Lower lobe of right lung (tissue), 2 donors: Measurements from ENCODE around the gene EPDR1. TPM values are rescaled to one million over a fixed set of nuclear protein-coding genes. Genes with fewer than 3 reads are reported as not detected.
A peak's percentile ranks its signal among the peaks of the same experiment; 100 is the strongest.

Source experiments
- ATAC-seq, 2 donors: fragments of 200-7000 bp; cut with Tn5 transposase; one replicate each; pipeline ENCODE4 v1.9.1; 2020 to 2022; ENCODE audit warnings: mild to moderate bottlenecking in 2 of 2, moderate library complexity in 2 of 2
- DNase-seq: peaks from one replicate; pipeline ENCODE4 v3.0.0-alpha.2; 2020
- H3K27ac ChIP-seq: fragments of 200-600 bp; one replicate; pipeline ENCODE4 v1.8.0; 2022
- H3K27me3 ChIP-seq: fragments of 200-600 bp; one replicate; pipeline ENCODE4 v1.8.0; 2022; ENCODE audit warnings: low read depth
- H3K36me3 ChIP-seq: fragments of 200-600 bp; one replicate; pipeline ENCODE4 v1.8.0; 2022; ENCODE audit warnings: mild to moderate bottlenecking
- H3K4me1 ChIP-seq: fragments of 200-600 bp; one replicate; pipeline ENCODE4 v1.8.0; 2022
- H3K4me3 ChIP-seq: fragments of 200-600 bp; one replicate; pipeline ENCODE4 v1.8.0; 2022; ENCODE audit warnings: mild to moderate bottlenecking
- H3K9me3 ChIP-seq: fragments of 200-600 bp; one replicate; pipeline ENCODE4 v1.8.0; 2022
- CTCF ChIP-seq: fragments of 200-600 bp; IDR thresholded peaks from one replicate; pipeline ENCODE4 v1.8.0; 2022; ENCODE audit warnings: antibody characterized with exemption, mild to moderate bottlenecking
- intact Hi-C: fragments of 100-400 bp; cut with DNase I; formaldehyde crosslinking; loops from one replicate; pipeline ENCODE4 v1.11.0; 2022
- total RNA-seq: library from RNA; stranded (reverse); fragmentation: NEBNext Ultra II Directional; extraction: Animal tissue kit (Norgen Biotek cat#: 25700); gene quantifications from one replicate; pipeline ENCODE4 v1.2.1, GENCODE V29; 2021
- donor health status: DM: no; HTN: yes; CAD: no; lungs with severe emphysema.

The EPDR1 gene
- total RNA-seq, 1 donor from 2014 or later, result 66.0 TPM

- DNase-seq (peak; percentile 48), ATAC-seq (peak; percentile 43 to 51)
- Histone ChIP-seq H3K4me1 (peaks cover 27% of the 10 kb centered on the region), H3K27ac (peak overlapping the region; percentile 71), H3K9me3 (no peaks in the 10 kb centered on the region), H3K36me3 (no peaks in the 10 kb centered on the region), H3K4me3 (peak overlapping the region; percentile 60), H3K27me3 (peaks cover 11% of the 10 kb centered on the region)
- no peak for TF ChIP-seq CTCF
- intact Hi-C loops, result no loop called here
Measured at GRCh38 chr7:37916017-37916672, 4.3 kb upstream of the EPDR1 start.

- peak; percentile 61 for TF ChIP-seq CTCF
- peaks cover 11% of the 10 kb centered on the region for H3K27me3 ChIP-seq
- H3K4me1 ChIP-seq, result peaks cover 31% of the 10 kb centered on the region
- H3K9me3 ChIP-seq, result no peaks in the 10 kb centered on the region
- peak within 1 kb of the TSS; percentile 71 for H3K27ac ChIP-seq
- peak within 1 kb of the TSS; percentile 60 for H3K4me3 ChIP-seq
- ATAC-seq, result peak; percentile 67 to 72
- no peaks in the 10 kb centered on the region for H3K36me3 ChIP-seq
- intact Hi-C loops, result no loop called here
- DNase-seq, result peak; percentile 67
Measured at GRCh38 chr7:37916673-37917660, 3.5 kb upstream of the EPDR1 start, which contains the start of gene SFRP4. Gene SFRP4, minus strand, starts transcription at chr7:37916817. Its CDS starts 280 bp downstream, at chr7:37916537.

- TF ChIP-seq CTCF, result no peak
- Histone ChIP-seq H3K9me3 (no peaks in the 10 kb centered on the region), H3K27me3 (peaks cover 11% of the 10 kb centered on the region), H3K4me3 (no peak overlapping the region), H3K27ac (no peak overlapping the region), H3K36me3 (no peaks in the 10 kb centered on the region), H3K4me1 (peaks cover 32% of the 10 kb centered on the region)
- intact Hi-C loops, result no loop called here
- ATAC-seq (no peak), DNase-seq (no peak)
Measured at GRCh38 chr7:37918526-37918925, 1.9 kb upstream of the EPDR1 start.

GRCh38 chr7:37920849-37921805, 687 bp downstream of the EPDR1 start:
- peak overlapping the region; percentile 92 for H3K27ac ChIP-seq
- peak; percentile 18 for TF ChIP-seq CTCF
- H3K4me1 ChIP-seq, result peaks cover 27% of the 10 kb centered on the region
- intact Hi-C loops, result no loop called here
- peak overlapping the region; percentile 78 for H3K4me3 ChIP-seq
- DNase-seq, result peak; percentile 77
- ATAC-seq, result peak; percentile 79 to 80
- peaks cover 3% of the 10 kb centered on the region for H3K9me3 ChIP-seq
- no peaks in the 10 kb centered on the region for H3K36me3 ChIP-seq
- peaks cover 7% of the 10 kb centered on the region for H3K27me3 ChIP-seq

- ATAC-seq, result no peak
- Histone ChIP-seq H3K4me1 (peaks cover 19% of the 10 kb centered on the region), H3K4me3 (peak overlapping the region; percentile 78), H3K27ac (peak overlapping the region; percentile 92), H3K36me3 (no peaks in the 10 kb centered on the region), H3K9me3 (peaks cover 3% of the 10 kb centered on the region), H3K27me3 (no peaks in the 10 kb centered on the region)
- DNase-seq, result no peak
- no peak for TF ChIP-seq CTCF
- intact Hi-C loops, result no loop called here
Measured at GRCh38 chr7:37921876-37922275, 1.4 kb downstream of the EPDR1 start.
